ENCODE results near the gene AADACL2.

Gene AADACL2

GRCh38 chr3:151733613-151734012, at the start of gene AADACL2:
Gene AADACL2, plus strand, starts transcription at chr3:151733927. Its CDS starts 109 bp downstream, at chr3:151734036.
- Histone ChIP-seq H3K9ac (ENCODE audit: low read depth in 1 of 2, low read length in 2 of 2) (no peak within 1 kb of the TSS), H3K27me3 (ENCODE audit: control insufficient read depth in 2 of 2, insufficient read depth in 2 of 2, low read length in 2 of 2) (no peaks in the 10 kb centered on the region), H3K27ac (ENCODE audit: low read depth in 2 of 2, low read length in 2 of 2) (no peak within 1 kb of the TSS), H3K36me3 (ENCODE audit: control insufficient read depth in 2 of 2, insufficient read depth in 2 of 2, low read length in 2 of 2) (no peaks in the 10 kb centered on the region), H3K9me3 (ENCODE audit: control insufficient read depth in 2 of 2, low read length in 2 of 2) (no peaks in the 10 kb centered on the region), H3K4me1 (ENCODE audit: control insufficient read depth in 2 of 2, insufficient read depth in 2 of 2, low read length in 2 of 2) (no peaks in the 10 kb centered on the region), H3K4me3 (ENCODE audit: low read length in 2 of 2) (no peak within 1 kb of the TSS)

GRCh38 chr3:151684094-151684493, 49.6 kb upstream of the AADACL2 start:
- Histone ChIP-seq H3K4me3 (ENCODE audit: low read length in 2 of 2) (no peak overlapping the region), H3K9me3 (ENCODE audit: control insufficient read depth in 2 of 2, low read length in 2 of 2) (no peaks in the 10 kb centered on the region), H3K9ac (ENCODE audit: low read depth in 1 of 2, low read length in 2 of 2) (no peak overlapping the region), H3K27me3 (ENCODE audit: control insufficient read depth in 2 of 2, insufficient read depth in 2 of 2, low read length in 2 of 2) (no peaks in the 10 kb centered on the region), H3K4me1 (ENCODE audit: control insufficient read depth in 2 of 2, insufficient read depth in 2 of 2, low read length in 2 of 2) (no peaks in the 10 kb centered on the region), H3K27ac (ENCODE audit: low read depth in 2 of 2, low read length in 2 of 2) (no peak overlapping the region), H3K36me3 (ENCODE audit: control insufficient read depth in 2 of 2, insufficient read depth in 2 of 2, low read length in 2 of 2) (no peaks in the 10 kb centered on the region)

GRCh38 chr3:151686257-151686656, 47.5 kb upstream of the AADACL2 start:
- Histone ChIP-seq H3K27me3 (ENCODE audit: control insufficient read depth in 2 of 2, insufficient read depth in 2 of 2, low read length in 2 of 2) (no peaks in the 10 kb centered on the region), H3K9me3 (ENCODE audit: control insufficient read depth in 2 of 2, low read length in 2 of 2) (no peaks in the 10 kb centered on the region), H3K4me3 (ENCODE audit: low read length in 2 of 2) (no peak overlapping the region), H3K27ac (ENCODE audit: low read depth in 2 of 2, low read length in 2 of 2) (no peak overlapping the region), H3K36me3 (ENCODE audit: control insufficient read depth in 2 of 2, insufficient read depth in 2 of 2, low read length in 2 of 2) (no peaks in the 10 kb centered on the region), H3K9ac (ENCODE audit: low read depth in 1 of 2, low read length in 2 of 2) (no peak overlapping the region), H3K4me1 (ENCODE audit: control insufficient read depth in 2 of 2, insufficient read depth in 2 of 2, low read length in 2 of 2) (no peaks in the 10 kb centered on the region)

- no peaks in the 10 kb centered on the region for H3K9me3 ChIP-seq (ENCODE audit: control insufficient read depth in 2 of 2, low read length in 2 of 2)
- H3K36me3 ChIP-seq (ENCODE audit: control insufficient read depth in 2 of 2, insufficient read depth in 2 of 2, low read length in 2 of 2) = no peaks in the 10 kb centered on the region
- no peak overlapping the region for H3K27ac ChIP-seq (ENCODE audit: low read depth in 2 of 2, low read length in 2 of 2)
- H3K4me3 ChIP-seq (ENCODE audit: low read length in 2 of 2) = no peak overlapping the region
- no peaks in the 10 kb centered on the region for H3K4me1 ChIP-seq (ENCODE audit: control insufficient read depth in 2 of 2, insufficient read depth in 2 of 2, low read length in 2 of 2)
- H3K27me3 ChIP-seq (ENCODE audit: control insufficient read depth in 2 of 2, insufficient read depth in 2 of 2, low read length in 2 of 2) = no peaks in the 10 kb centered on the region
- no peak overlapping the region for H3K9ac ChIP-seq (ENCODE audit: low read depth in 1 of 2, low read length in 2 of 2)
Observed at GRCh38 chr3:151687076-151687475, 46.7 kb upstream of the AADACL2 start.

- no peak overlapping the region for H3K4me3 ChIP-seq (ENCODE audit: low read length in 2 of 2)
- no peaks in the 10 kb centered on the region for H3K27me3 ChIP-seq (ENCODE audit: control insufficient read depth in 2 of 2, insufficient read depth in 2 of 2, low read length in 2 of 2)
- H3K9me3 ChIP-seq (ENCODE audit: control insufficient read depth in 2 of 2, low read length in 2 of 2) = no peaks in the 10 kb centered on the region
- no peaks in the 10 kb centered on the region for H3K4me1 ChIP-seq (ENCODE audit: control insufficient read depth in 2 of 2, insufficient read depth in 2 of 2, low read length in 2 of 2)
- H3K36me3 ChIP-seq (ENCODE audit: control insufficient read depth in 2 of 2, insufficient read depth in 2 of 2, low read length in 2 of 2) = no peaks in the 10 kb centered on the region
- H3K27ac ChIP-seq (ENCODE audit: low read depth in 2 of 2, low read length in 2 of 2) = no peak overlapping the region
- no peak overlapping the region for H3K9ac ChIP-seq (ENCODE audit: low read depth in 1 of 2, low read length in 2 of 2)
Observed at GRCh38 chr3:151688571-151688970, 45.2 kb upstream of the AADACL2 start.

GRCh38 chr3:151690645-151691044, 43.1 kb upstream of the AADACL2 start:
- no peak overlapping the region for H3K4me3 ChIP-seq (ENCODE audit: low read length in 2 of 2)
- no peaks in the 10 kb centered on the region for H3K27me3 ChIP-seq (ENCODE audit: control insufficient read depth in 2 of 2, insufficient read depth in 2 of 2, low read length in 2 of 2)
- no peak overlapping the region for H3K27ac ChIP-seq (ENCODE audit: low read depth in 2 of 2, low read length in 2 of 2)
- no peaks in the 10 kb centered on the region for H3K9me3 ChIP-seq (ENCODE audit: control insufficient read depth in 2 of 2, low read length in 2 of 2)
- no peaks in the 10 kb centered on the region for H3K36me3 ChIP-seq (ENCODE audit: control insufficient read depth in 2 of 2, insufficient read depth in 2 of 2, low read length in 2 of 2)
- no peak overlapping the region for H3K9ac ChIP-seq (ENCODE audit: low read depth in 1 of 2, low read length in 2 of 2)
- no peaks in the 10 kb centered on the region for H3K4me1 ChIP-seq (ENCODE audit: control insufficient read depth in 2 of 2, insufficient read depth in 2 of 2, low read length in 2 of 2)

GRCh38 chr3:151697496-151697895, 36.2 kb upstream of the AADACL2 start:
- Histone ChIP-seq H3K9ac (ENCODE audit: low read depth in 1 of 2, low read length in 2 of 2) (no peak overlapping the region), H3K9me3 (ENCODE audit: control insufficient read depth in 2 of 2, low read length in 2 of 2) (peaks cover 0 to 3% of the 10 kb centered on the region in 2 donors), H3K36me3 (ENCODE audit: control insufficient read depth in 2 of 2, insufficient read depth in 2 of 2, low read length in 2 of 2) (no peaks in the 10 kb centered on the region), H3K4me1 (ENCODE audit: control insufficient read depth in 2 of 2, insufficient read depth in 2 of 2, low read length in 2 of 2) (no peaks in the 10 kb centered on the region), H3K27me3 (ENCODE audit: control insufficient read depth in 2 of 2, insufficient read depth in 2 of 2, low read length in 2 of 2) (no peaks in the 10 kb centered on the region), H3K27ac (ENCODE audit: low read depth in 2 of 2, low read length in 2 of 2) (no peak overlapping the region), H3K4me3 (ENCODE audit: low read length in 2 of 2) (no peak overlapping the region)

- Histone ChIP-seq H3K4me1 (ENCODE audit: control insufficient read depth in 2 of 2, insufficient read depth in 2 of 2, low read length in 2 of 2) (no peaks in the 10 kb centered on the region), H3K9me3 (ENCODE audit: control insufficient read depth in 2 of 2, low read length in 2 of 2) (no peaks in the 10 kb centered on the region), H3K36me3 (ENCODE audit: control insufficient read depth in 2 of 2, insufficient read depth in 2 of 2, low read length in 2 of 2) (no peaks in the 10 kb centered on the region), H3K9ac (ENCODE audit: low read depth in 1 of 2, low read length in 2 of 2) (no peak overlapping the region), H3K4me3 (ENCODE audit: low read length in 2 of 2) (no peak overlapping the region), H3K27ac (ENCODE audit: low read depth in 2 of 2, low read length in 2 of 2) (no peak overlapping the region), H3K27me3 (ENCODE audit: control insufficient read depth in 2 of 2, insufficient read depth in 2 of 2, low read length in 2 of 2) (no peaks in the 10 kb centered on the region)
Observed at GRCh38 chr3:151707216-151707615, 26.5 kb upstream of the AADACL2 start.

GRCh38 chr3:151708868-151709267, 24.9 kb upstream of the AADACL2 start:
- Histone ChIP-seq H3K4me1 (ENCODE audit: control insufficient read depth in 2 of 2, insufficient read depth in 2 of 2, low read length in 2 of 2) (no peaks in the 10 kb centered on the region), H3K27me3 (ENCODE audit: control insufficient read depth in 2 of 2, insufficient read depth in 2 of 2, low read length in 2 of 2) (no peaks in the 10 kb centered on the region), H3K27ac (ENCODE audit: low read depth in 2 of 2, low read length in 2 of 2) (no peak overlapping the region), H3K9me3 (ENCODE audit: control insufficient read depth in 2 of 2, low read length in 2 of 2) (no peaks in the 10 kb centered on the region), H3K36me3 (ENCODE audit: control insufficient read depth in 2 of 2, insufficient read depth in 2 of 2, low read length in 2 of 2) (no peaks in the 10 kb centered on the region), H3K4me3 (ENCODE audit: low read length in 2 of 2) (no peak overlapping the region), H3K9ac (ENCODE audit: low read depth in 1 of 2, low read length in 2 of 2) (no peak overlapping the region)

GRCh38 chr3:151709847-151710246, 23.9 kb upstream of the AADACL2 start:
- H3K27ac ChIP-seq (ENCODE audit: low read depth in 2 of 2, low read length in 2 of 2) = no peak overlapping the region
- no peak overlapping the region for H3K9ac ChIP-seq (ENCODE audit: low read depth in 1 of 2, low read length in 2 of 2)
- no peaks in the 10 kb centered on the region for H3K4me1 ChIP-seq (ENCODE audit: control insufficient read depth in 2 of 2, insufficient read depth in 2 of 2, low read length in 2 of 2)
- no peak overlapping the region for H3K4me3 ChIP-seq (ENCODE audit: low read length in 2 of 2)
- H3K36me3 ChIP-seq (ENCODE audit: control insufficient read depth in 2 of 2, insufficient read depth in 2 of 2, low read length in 2 of 2) = no peaks in the 10 kb centered on the region
- H3K27me3 ChIP-seq (ENCODE audit: control insufficient read depth in 2 of 2, insufficient read depth in 2 of 2, low read length in 2 of 2) = no peaks in the 10 kb centered on the region
- no peaks in the 10 kb centered on the region for H3K9me3 ChIP-seq (ENCODE audit: control insufficient read depth in 2 of 2, low read length in 2 of 2)

- Histone ChIP-seq H3K27me3 (ENCODE audit: control insufficient read depth in 2 of 2, insufficient read depth in 2 of 2, low read length in 2 of 2) (no peaks in the 10 kb centered on the region), H3K9ac (ENCODE audit: low read depth in 1 of 2, low read length in 2 of 2) (no peak overlapping the region), H3K36me3 (ENCODE audit: control insufficient read depth in 2 of 2, insufficient read depth in 2 of 2, low read length in 2 of 2) (no peaks in the 10 kb centered on the region), H3K4me1 (ENCODE audit: control insufficient read depth in 2 of 2, insufficient read depth in 2 of 2, low read length in 2 of 2) (no peaks in the 10 kb centered on the region), H3K4me3 (ENCODE audit: low read length in 2 of 2) (no peak overlapping the region), H3K9me3 (ENCODE audit: control insufficient read depth in 2 of 2, low read length in 2 of 2) (no peaks in the 10 kb centered on the region), H3K27ac (ENCODE audit: low read depth in 2 of 2, low read length in 2 of 2) (no peak overlapping the region)
Observed at GRCh38 chr3:151721294-151721693, 12.4 kb upstream of the AADACL2 start.

Data from mucosa of rectum (tissue), 2 donors.